Mucosa of descending colon (tissue), 3 donors: ENCODE data around the gene TFIP11. TPM values are rescaled to one million over a fixed set of nuclear protein-coding genes. Genes with fewer than 3 reads are reported as not detected.
A peak's percentile ranks its signal among the peaks of the same experiment; 100 is the strongest.

Experiments used
- ATAC-seq: fragments of 200-7000 bp; cut with Tn5 transposase; one replicate; pipeline ENCODE4 v1.9.1; 2020; ENCODE audit warnings: mild to moderate bottlenecking, moderate library complexity
- DNase-seq, 3 donors: peaks; one replicate each; pipeline ENCODE4 v3.0.0-alpha.2; 2020
- H3K36me3 ChIP-seq: fragments of 200-600 bp; one replicate; pipeline ENCODE4 v1.8.0; 2021; ENCODE audit warnings: low read depth, mild to moderate bottlenecking
- H3K4me1 ChIP-seq: fragments of 200-600 bp; one replicate; pipeline ENCODE4 v1.8.0; 2021; ENCODE audit warnings: low read depth, mild to moderate bottlenecking
- H3K4me3 ChIP-seq: fragments of 200-600 bp; one replicate; pipeline ENCODE4 v1.8.0; 2021; ENCODE audit warnings: mild to moderate bottlenecking
- H3K9me3 ChIP-seq: fragments of 200-600 bp; one replicate; pipeline ENCODE4 v1.8.0; 2021; ENCODE audit warnings: mild to moderate bottlenecking
- CTCF ChIP-seq: fragments of 200-600 bp; IDR thresholded peaks from one replicate; pipeline ENCODE4 v1.8.0; 2022; ENCODE audit warnings: antibody characterized with exemption, mild to moderate bottlenecking
- intact Hi-C, 2 donors: fragments of 100-400 bp; cut with DNase I in 1 of 2; cut with micrococcal nuclease in 1 of 2; formaldehyde crosslinking; loops; one replicate each; pipeline versions ENCODE4 v1.11.0 to v1.11.1; 2022; cut with DNase I, micrococcal nuclease
- total RNA-seq, 3 donors: library from RNA; stranded (reverse); fragmentation: NEBNext Ultra II Directional in 2 of 3; extraction: Animal tissue kit (Norgen Biotek cat#: 25700) in 2 of 3; gene quantifications; one replicate each; pipeline versions ENCODE4 v1.2.1 to v1.2.4, GENCODE V29; 2021 to 2023
- donor health status: DM: no; HTN: no; CAD: no; lungs with moderate emphysema.
- donor health status: DM: no; HTN: no; CAD: no.
- donor health status: DM: no; HTN: yes; CAD: no.

The TFIP11 gene
- total RNA-seq, 3 donors from 2014 or later = 26.2 to 39.1 (median 34.6) TPM

GRCh38 chr22:26481694-26482093 is 30.6 kb downstream of the TFIP11 start:
- H3K9me3 ChIP-seq = no peaks in the 10 kb centered on the region
- no peak for TF ChIP-seq CTCF
- H3K4me1 ChIP-seq = peaks cover 40% of the 10 kb centered on the region
- no peak overlapping the region for H3K4me3 ChIP-seq
- H3K36me3 ChIP-seq = no peaks in the 10 kb centered on the region
- DNase-seq (no peak), ATAC-seq (no peak)
- intact Hi-C loops = no loop called here

- intact Hi-C loops = no loop called here
- no peak for TF ChIP-seq CTCF
- ATAC-seq = no peak
- Histone ChIP-seq H3K4me1 (peaks cover 40% of the 10 kb centered on the region), H3K4me3 (no peak overlapping the region), H3K9me3 (no peaks in the 10 kb centered on the region), H3K36me3 (no peaks in the 10 kb centered on the region)
- no peak for DNase-seq
Measured at GRCh38 chr22:26481112-26481693, 31.1 kb downstream of the TFIP11 start.

- H3K9me3 ChIP-seq = no peaks in the 10 kb centered on the region
- intact Hi-C loops = no loop called here
- TF ChIP-seq CTCF = no peak
- ATAC-seq (no peak), DNase-seq (peak in 1 of 3 donors; percentile 36)
- no peak overlapping the region for H3K4me3 ChIP-seq
- peaks cover 40% of the 10 kb centered on the region for H3K4me1 ChIP-seq
- no peaks in the 10 kb centered on the region for H3K36me3 ChIP-seq
Measured at GRCh38 chr22:26480611-26480932, 31.7 kb downstream of the TFIP11 start.

GRCh38 chr22:26479792-26480610 is 32.3 kb downstream of the TFIP11 start:
- DNase-seq = peak in 2 of 3 donors; percentile 24 to 36
- no peaks in the 10 kb centered on the region for H3K9me3 ChIP-seq
- no peak overlapping the region for H3K4me3 ChIP-seq
- intact Hi-C loops = no loop called here
- TF ChIP-seq CTCF = no peak
- ATAC-seq = peak; percentile 40
- no peaks in the 10 kb centered on the region for H3K36me3 ChIP-seq
- peaks cover 36% of the 10 kb centered on the region for H3K4me1 ChIP-seq

- ATAC-seq (no peak), DNase-seq (no peak)
- intact Hi-C loops = no loop called here
- Histone ChIP-seq H3K4me1 (peaks cover 29% of the 10 kb centered on the region), H3K36me3 (no peaks in the 10 kb centered on the region), H3K9me3 (no peaks in the 10 kb centered on the region), H3K4me3 (no peak overlapping the region)
- TF ChIP-seq CTCF = no peak
Measured at GRCh38 chr22:26479043-26479791, 33.1 kb downstream of the TFIP11 start.
